Vagina (tissue), 2 donors: Measurements from ENCODE around the gene SELENOM. TPM values are rescaled to one million over a fixed set of nuclear protein-coding genes. Genes with fewer than 3 reads are reported as not detected.
A peak's percentile ranks its signal among the peaks of the same experiment; 100 is the strongest.

ENCODE experiments used
- DNase-seq, 2 donors: peaks; one replicate each; pipeline ENCODE4 v3.0.0-alpha.2; 2017; ENCODE audit errors: extremely low spot score in 2 of 2
- H3K27ac ChIP-seq: fragments of 200-600 bp; sonication (generic); one replicate; pipeline ENCODE4 v1.5.1; 2019
- H3K27me3 ChIP-seq: fragments of 200-600 bp; sonication (generic); one replicate; pipeline ENCODE4 v1.5.1; 2019
- H3K36me3 ChIP-seq, 2 donors: fragments of 200-600 bp; sonication (generic); one replicate each; pipeline ENCODE4 v1.5.1; 2017 to 2019
- H3K4me1 ChIP-seq: fragments of 200-600 bp; sonication (generic); one replicate; pipeline ENCODE4 v1.5.1; 2019
- H3K4me3 ChIP-seq, 2 donors: fragments of 200-600 bp; sonication (generic); 1 replicate in 1 of 2; 2 replicates in 1 of 2; pipeline ENCODE4 v1.5.1; 2016 to 2019
- H3K9me3 ChIP-seq: fragments of 200-600 bp; sonication (generic); one replicate; pipeline ENCODE4 v1.5.1; 2019
- CTCF ChIP-seq, 3 experiments: fragments of 450-650 bp in 2 of 3; fragments of 200-600 bp in 1 of 3; sonication (generic) in 1 of 3; IDR thresholded peaks; one replicate each; pipeline ENCODE4 v1.5.1; 2017 to 2019; ENCODE audit warnings: antibody characterized with exemption in 3 of 3, mild to moderate bottlenecking in 2 of 3, moderate library complexity in 2 of 3
- POLR2A ChIP-seq, 2 donors: fragments of 450-650 bp; IDR thresholded peaks; one replicate each; pipeline ENCODE4 v1.6.1; 2017; ENCODE audit warnings: antibody characterized with exemption in 2 of 2, mild to moderate bottlenecking in 2 of 2, moderate library complexity in 2 of 2
- POLR2AphosphoS5 ChIP-seq, 2 donors: sonication (generic); formaldehyde crosslinking; IDR thresholded peaks; one replicate each; pipeline ENCODE4 v1.9.0; 2017; ENCODE audit warnings: antibody characterized with exemption in 2 of 2, mild to moderate bottlenecking in 2 of 2, low read depth in 1 of 2; ENCODE audit not compliant: insufficient read depth in 1 of 2
- intact Hi-C: fragments of 100-400 bp; cut with DNase I; formaldehyde crosslinking; loops from one replicate; pipeline ENCODE4 v1.15.1; 2023
- total RNA-seq: library from RNA; depleted of rRNA; stranded (reverse); fragments of >200 nt; gene quantifications from one replicate; pipeline ENCODE4 v1.2.3, GENCODE V29; 2016

SELENOM gene
- total RNA-seq, 1 donor from 2014 or later: 941 TPM

- intact Hi-C loops: loop anchor here (5.0 kb wide), 1 partner anchor 40 kb away; no protein-coding TSS in a partner anchor
- Histone ChIP-seq H3K4me3 (peak overlapping the region; percentile 64 to 90), H3K27ac (peak overlapping the region; percentile 97), H3K4me1 (peaks cover 59% of the 10 kb centered on the region), H3K27me3 (no peaks in the 10 kb centered on the region), H3K9me3 (no peaks in the 10 kb centered on the region), H3K36me3 (peaks cover 0 to 2% of the 10 kb centered on the region in 2 donors)
- DNase-seq: no peak
- TF ChIP-seq POLR2AphosphoS5 (IDR thresholded peaks at IDR 0.05; ENCODE audit: insufficient read depth in 1 of 2, low read depth in 1 of 2): peak in 1 of 2 donors; percentile 50
- TF ChIP-seq CTCF (IDR thresholded peaks at IDR 0.05): peak; percentile 32 to 68 (median 63)
- TF ChIP-seq POLR2A (IDR thresholded peaks at IDR 0.05): no peak
Observed at GRCh38 chr22:31082606-31083376, 24.6 kb downstream of the SELENOM start.

DNA sequence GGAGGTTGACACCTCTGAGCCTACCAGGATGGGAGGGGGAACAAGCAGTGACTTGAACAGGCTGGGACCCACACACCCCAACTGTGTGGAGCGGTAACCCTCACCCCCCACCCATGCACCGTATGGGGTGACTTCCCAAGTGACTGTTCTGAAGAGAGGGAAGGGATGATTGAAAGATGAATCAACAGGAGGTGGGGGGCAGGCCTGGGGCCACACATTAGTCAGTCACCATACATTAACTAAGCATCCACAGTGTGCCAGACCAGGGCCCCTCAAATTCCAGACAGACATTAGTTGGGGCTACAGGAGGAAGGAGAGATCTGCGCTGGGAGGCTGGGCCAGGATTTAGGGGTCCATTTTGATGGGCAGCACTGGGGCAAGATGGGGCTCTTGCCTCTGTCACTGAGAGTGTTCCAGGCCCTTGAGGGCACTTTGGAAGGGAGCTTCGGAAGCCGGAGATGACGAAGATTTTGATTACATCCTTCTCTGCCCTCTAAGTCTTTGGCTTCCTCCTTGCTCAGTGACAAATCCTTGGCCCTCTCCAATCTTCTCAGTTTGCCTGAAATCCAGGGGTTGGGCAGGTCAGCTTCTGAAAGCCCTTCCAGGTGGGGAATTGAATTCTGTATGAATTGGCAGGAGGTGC lies 25.3 kb downstream of the SELENOM start:
- intact Hi-C loops: loop anchor here (5.0 kb wide), 1 partner anchor 40 kb away; no protein-coding TSS in a partner anchor
- Histone ChIP-seq H3K4me1 (peaks cover 57% of the 10 kb centered on the region), H3K36me3 (no peaks in the 10 kb centered on the region), H3K27ac (peak overlapping the region; percentile 97), H3K9me3 (no peaks in the 10 kb centered on the region), H3K27me3 (no peaks in the 10 kb centered on the region), H3K4me3 (peak overlapping the region; percentile 64 to 90)
- DNase-seq: no peak
- TF ChIP-seq POLR2A (IDR thresholded peaks at IDR 0.05) (no peak), CTCF (IDR thresholded peaks at IDR 0.05) (no peak), POLR2AphosphoS5 (IDR thresholded peaks at IDR 0.05; ENCODE audit: insufficient read depth in 1 of 2, low read depth in 1 of 2) (no peak)

DNA sequence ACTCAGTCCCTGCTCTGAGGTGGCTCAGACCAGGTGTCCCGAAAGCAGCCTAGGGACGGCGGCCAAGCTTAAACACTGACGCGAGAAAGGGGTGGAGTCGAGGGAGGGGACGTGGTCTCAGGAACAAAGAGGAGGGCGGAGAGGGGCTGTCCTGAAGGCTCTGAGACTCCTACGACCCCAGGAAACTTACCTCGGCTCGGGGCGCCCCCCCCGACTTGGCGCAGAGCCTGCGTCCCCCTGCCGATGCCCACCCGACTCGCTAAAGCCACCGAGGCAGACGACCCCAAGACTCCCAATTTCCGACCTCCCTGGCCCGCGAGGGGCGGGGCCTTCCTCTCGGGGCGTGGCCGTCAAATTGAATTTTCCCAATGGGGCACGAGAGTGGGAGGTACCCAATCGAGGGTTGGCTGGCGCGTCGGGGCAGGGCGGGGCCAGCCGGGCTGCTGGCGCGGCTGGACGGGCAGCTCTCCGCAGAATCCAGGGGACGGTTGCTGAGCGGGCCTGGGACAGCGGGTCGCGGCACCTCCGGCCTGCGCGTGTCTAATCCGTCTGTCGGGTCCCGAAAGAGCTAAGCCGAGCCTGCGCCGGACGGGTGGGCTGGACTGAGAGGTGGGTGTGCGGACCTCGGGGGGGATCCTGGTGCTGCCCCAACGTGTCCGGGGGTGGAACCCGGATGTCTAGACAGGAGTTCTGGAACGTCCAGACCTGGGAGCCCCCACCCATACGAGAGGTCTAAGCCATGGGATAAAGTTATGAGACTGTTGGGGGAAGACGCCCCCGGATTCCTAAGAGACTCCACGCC lies 26.3 kb downstream of the SELENOM start, which contains the start of gene SMTN:
TSS of gene SMTN (plus strand) at position 471 of the 802 bp plus-strand sequence. CDS start 1,941 bp downstream, outside the sequence.
- intact Hi-C loops: loop anchor here (5.0 kb wide), 1 partner anchor 39 kb away; no protein-coding TSS in a partner anchor

More for the DNA sequence above, 26.3 kb downstream of the SELENOM start, which contains the start of gene SMTN:
- Histone ChIP-seq H3K36me3 (no peaks in the 10 kb centered on the region), H3K27ac (peak within 1 kb of the TSS; percentile 97), H3K4me3 (peak within 1 kb of the TSS; percentile 64 to 90), H3K4me1 (peaks cover 53% of the 10 kb centered on the region), H3K9me3 (no peaks in the 10 kb centered on the region), H3K27me3 (no peaks in the 10 kb centered on the region)
- DNase-seq: no peak
- TF ChIP-seq CTCF (IDR thresholded peaks at IDR 0.05): no peak
- TF ChIP-seq POLR2AphosphoS5 (IDR thresholded peaks at IDR 0.05; ENCODE audit: insufficient read depth in 1 of 2, low read depth in 1 of 2): peak; percentile 85 to 100
- TF ChIP-seq POLR2A (IDR thresholded peaks at IDR 0.05): peak; percentile 32 to 99
